HUES48 (cell line): ENCODE results near the gene PTPRD.

ENCODE experiments used
- H3K27ac ChIP-seq: one replicate; pipeline ENCODE4 v1.7.0; 2013; ENCODE audit warnings: low read depth, low read length, inconsistent platforms
- H3K27me3 ChIP-seq: 2 replicates; pipeline ENCODE4 v1.6.1; 2013; ENCODE audit warnings: mild to moderate bottlenecking, low read length; ENCODE audit not compliant: control insufficient read depth, insufficient read depth
- H3K36me3 ChIP-seq: 2 replicates; pipeline ENCODE4 v1.6.1; 2013; ENCODE audit warnings: low read length; ENCODE audit not compliant: control insufficient read depth, insufficient read depth
- H3K4me1 ChIP-seq: 2 replicates; pipeline ENCODE4 v1.6.1; 2013; ENCODE audit warnings: mild to moderate bottlenecking, low read length; ENCODE audit not compliant: control insufficient read depth, insufficient read depth
- H3K4me3 ChIP-seq: 2 replicates; pipeline ENCODE4 v1.5.1; 2013; ENCODE audit warnings: mild to moderate bottlenecking, low read depth, low read length
- H3K9ac ChIP-seq: 2 replicates; pipeline ENCODE4 v1.6.1; 2013; ENCODE audit warnings: mild to moderate bottlenecking, low read depth, low read length, moderate library complexity
- H3K9me3 ChIP-seq: 2 replicates; pipeline ENCODE4 v1.6.1; 2013; ENCODE audit warnings: low read length; ENCODE audit not compliant: control insufficient read depth, insufficient read depth

The PTPRD gene

DNA sequence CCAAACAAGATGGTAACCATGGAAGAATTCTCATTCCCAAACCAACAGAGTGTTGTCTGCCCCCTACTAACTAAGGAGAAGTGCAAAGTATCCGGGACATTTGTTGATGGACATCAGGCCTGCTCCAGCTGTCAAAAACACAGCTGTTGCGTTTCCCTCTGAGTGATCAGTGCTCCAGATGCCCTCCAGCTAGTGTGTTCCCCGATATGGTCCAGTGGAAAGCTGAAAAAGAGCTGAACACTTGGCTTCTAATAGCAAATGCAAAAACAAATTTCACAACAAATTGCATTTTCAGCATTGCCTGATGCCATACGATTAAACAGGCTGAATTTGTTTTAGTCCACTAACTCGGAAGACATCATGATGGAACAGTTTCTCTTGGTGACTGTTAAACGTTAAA, 1398.7 kb downstream of the PTPRD start:
- Histone ChIP-seq H3K9ac (no peak overlapping the region), H3K36me3 (no peaks in the 10 kb centered on the region), H3K27ac (no peak overlapping the region), H3K27me3 (no peaks in the 10 kb centered on the region), H3K4me3 (no peak overlapping the region), H3K4me1 (peaks cover 3% of the 10 kb centered on the region; the same call in 1 of the 2 replicates), H3K9me3 (no peaks in the 10 kb centered on the region)

DNA sequence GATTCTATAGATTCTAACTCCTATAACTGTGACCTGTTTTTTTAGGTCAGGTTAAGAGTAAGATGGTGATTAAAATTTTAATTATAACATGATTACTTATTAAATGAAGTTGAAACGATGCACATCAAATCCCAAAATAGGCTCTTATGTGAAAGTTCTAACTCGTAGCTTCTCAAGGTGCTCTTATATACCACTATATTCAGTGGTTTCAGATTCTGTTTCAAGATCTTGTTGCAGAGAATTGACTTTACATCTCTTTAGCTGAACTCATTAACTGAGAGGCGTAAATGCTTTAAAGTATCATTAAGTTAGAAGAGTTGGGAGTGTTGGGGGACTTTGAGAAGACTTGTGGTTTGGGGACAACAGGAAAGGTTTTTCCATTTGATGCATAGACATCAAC, 1399.8 kb downstream of the PTPRD start:
- H3K27me3 ChIP-seq = no peaks in the 10 kb centered on the region
- H3K4me1 ChIP-seq = peaks cover 3% of the 10 kb centered on the region; the same call in 1 of the 2 replicates
- H3K36me3 ChIP-seq = no peaks in the 10 kb centered on the region
- no peak overlapping the region for H3K9ac ChIP-seq
- no peak overlapping the region for H3K4me3 ChIP-seq
- H3K27ac ChIP-seq = no peak overlapping the region
- no peaks in the 10 kb centered on the region for H3K9me3 ChIP-seq

GRCh38 chr9:9202276-9202675, 1410.5 kb downstream of the PTPRD start:
- Histone ChIP-seq H3K4me1 (peaks cover 10% of the 10 kb centered on the region; the same call in 1 of the 2 replicates), H3K9ac (no peak overlapping the region), H3K27me3 (no peaks in the 10 kb centered on the region), H3K9me3 (no peaks in the 10 kb centered on the region), H3K36me3 (no peaks in the 10 kb centered on the region), H3K27ac (no peak overlapping the region), H3K4me3 (no peak overlapping the region)

DNA sequence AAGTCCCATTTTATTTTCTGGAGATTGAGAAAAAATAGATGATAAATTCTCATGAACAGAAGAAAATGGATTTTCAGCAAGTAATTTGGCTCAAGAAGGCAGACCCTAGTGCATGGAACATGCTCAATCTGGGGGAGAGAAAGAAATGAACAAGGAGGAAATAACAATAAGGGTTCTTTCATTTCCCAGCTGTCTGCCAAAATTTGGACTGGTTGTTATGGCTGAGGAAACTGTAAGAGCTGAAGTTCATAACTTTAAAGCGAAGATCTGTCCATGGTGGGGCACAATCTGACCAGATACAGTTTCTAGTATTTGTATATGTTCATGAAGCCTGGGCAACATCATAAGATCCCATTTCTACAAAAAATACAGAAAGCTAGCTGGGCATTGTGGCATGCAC, 1426.7 kb downstream of the PTPRD start:
- Histone ChIP-seq H3K27ac (no peak overlapping the region), H3K9ac (no peak overlapping the region), H3K9me3 (no peaks in the 10 kb centered on the region), H3K36me3 (no peaks in the 10 kb centered on the region), H3K4me3 (no peak overlapping the region), H3K4me1 (no peaks in the 10 kb centered on the region), H3K27me3 (no peaks in the 10 kb centered on the region)

DNA sequence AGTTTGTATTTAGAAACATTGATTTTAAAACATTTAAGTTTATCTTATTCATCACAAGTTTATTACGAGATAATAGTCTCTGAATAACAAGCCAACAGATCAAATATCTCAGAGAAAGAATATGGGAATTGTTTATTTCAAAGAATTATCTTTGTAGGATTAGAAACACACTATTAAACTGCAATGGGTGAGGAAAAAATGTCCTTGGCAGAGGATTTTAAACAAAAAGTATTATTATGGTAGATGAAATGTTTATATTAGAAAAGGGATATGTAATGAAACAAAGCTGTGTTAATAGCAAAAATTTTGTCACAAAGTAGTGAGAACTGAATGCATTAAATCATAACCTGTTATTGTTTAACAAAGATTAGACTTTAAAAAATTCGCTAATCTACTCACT, 1430.4 kb downstream of the PTPRD start:
- Histone ChIP-seq H3K9ac (no peak overlapping the region), H3K4me1 (no peaks in the 10 kb centered on the region), H3K27ac (no peak overlapping the region), H3K4me3 (no peak overlapping the region), H3K9me3 (no peaks in the 10 kb centered on the region), H3K27me3 (no peaks in the 10 kb centered on the region), H3K36me3 (no peaks in the 10 kb centered on the region)

DNA sequence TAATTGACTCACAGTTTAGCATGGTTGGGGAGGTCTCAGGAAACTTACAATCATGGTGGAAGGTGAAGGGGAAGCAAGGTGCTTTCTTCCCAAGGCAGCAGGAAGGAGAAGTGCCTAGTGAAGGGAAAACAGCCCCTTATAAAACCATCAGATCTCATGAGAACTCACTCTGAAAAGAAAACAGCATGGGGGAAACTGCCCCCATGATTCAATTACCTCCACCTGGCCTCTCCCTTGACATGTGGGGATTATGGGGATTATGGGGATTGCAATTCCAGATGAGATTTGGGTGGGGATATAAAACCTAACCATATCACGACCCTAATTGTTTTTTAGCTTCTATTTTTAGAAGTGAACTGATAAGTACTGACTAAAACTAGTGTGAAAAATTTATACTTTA, 1435.7 kb downstream of the PTPRD start:
- Histone ChIP-seq H3K9me3 (no peaks in the 10 kb centered on the region), H3K27me3 (no peaks in the 10 kb centered on the region), H3K27ac (no peak overlapping the region)

GRCh38 chr9:9174358-9174757, 1438.4 kb downstream of the PTPRD start:
- Histone ChIP-seq H3K27ac (no peak overlapping the region), H3K9me3 (no peaks in the 10 kb centered on the region), H3K4me3 (no peak overlapping the region), H3K36me3 (no peaks in the 10 kb centered on the region), H3K9ac (no peak overlapping the region), H3K27me3 (no peaks in the 10 kb centered on the region), H3K4me1 (no peaks in the 10 kb centered on the region)

More for the DNA sequence above, 1435.7 kb downstream of the PTPRD start:
- Histone ChIP-seq H3K36me3 (no peaks in the 10 kb centered on the region), H3K4me1 (no peaks in the 10 kb centered on the region), H3K9ac (no peak overlapping the region), H3K4me3 (no peak overlapping the region)

GRCh38 chr9:9173264-9173663, 1439.5 kb downstream of the PTPRD start:
- H3K4me1 ChIP-seq = no peaks in the 10 kb centered on the region
- no peak overlapping the region for H3K27ac ChIP-seq
- H3K9ac ChIP-seq = no peak overlapping the region
- no peak overlapping the region for H3K4me3 ChIP-seq
- H3K36me3 ChIP-seq = no peaks in the 10 kb centered on the region
- H3K27me3 ChIP-seq = no peaks in the 10 kb centered on the region
- H3K9me3 ChIP-seq = no peaks in the 10 kb centered on the region

GRCh38 chr9:9170439-9171134, 1442.2 kb downstream of the PTPRD start:
- no peaks in the 10 kb centered on the region for H3K36me3 ChIP-seq
- no peak overlapping the region for H3K9ac ChIP-seq
- no peaks in the 10 kb centered on the region for H3K4me1 ChIP-seq
- no peaks in the 10 kb centered on the region for H3K27me3 ChIP-seq
- H3K4me3 ChIP-seq = no peak overlapping the region
- no peaks in the 10 kb centered on the region for H3K9me3 ChIP-seq
- H3K27ac ChIP-seq = no peak overlapping the region

GRCh38 chr9:9142001-9142400, 1470.8 kb downstream of the PTPRD start:
- Histone ChIP-seq H3K4me3 (no peak overlapping the region), H3K9ac (no peak overlapping the region), H3K36me3 (no peaks in the 10 kb centered on the region), H3K27ac (no peak overlapping the region), H3K4me1 (no peaks in the 10 kb centered on the region), H3K9me3 (no peaks in the 10 kb centered on the region), H3K27me3 (no peaks in the 10 kb centered on the region)

- H3K27ac ChIP-seq = no peak overlapping the region
- H3K27me3 ChIP-seq = no peaks in the 10 kb centered on the region
- H3K4me3 ChIP-seq = no peak overlapping the region
- H3K36me3 ChIP-seq = no peaks in the 10 kb centered on the region
- no peak overlapping the region for H3K9ac ChIP-seq
- H3K4me1 ChIP-seq = no peaks in the 10 kb centered on the region
- H3K9me3 ChIP-seq = no peaks in the 10 kb centered on the region
Observed at GRCh38 chr9:9133526-9133925, 1479.3 kb downstream of the PTPRD start.
